NOMO-1 (cell line): ENCODE data around the gene FDPS.
A peak's percentile ranks its signal among the peaks of the same experiment; 100 is the strongest.
"Not testable (repeated sequence)": the region's sequence is repeated elsewhere in the genome, so short reads cannot be mapped to it uniquely, and the experiment has no call there.

Experiments
- DNase-seq, 2 experiments: peaks; one replicate each; lab custom pipeline; 2025; ENCODE audit not compliant: unreplicated experiment in 2 of 2; lab: John Stamatoyannopoulos, UW

FDPS gene

GRCh38 chr1:155285063-155285462, 23.6 kb upstream of the FDPS start:
- no peak for DNase-seq

- DNase-seq: no peak
These were observed 23.0 kb upstream of the FDPS start for GRCh38 chr1:155285631-155286044.

- no peak for DNase-seq
These were observed 22.1 kb upstream of the FDPS start for GRCh38 chr1:155286544-155286943.

GRCh38 chr1:155287987-155288543, 20.6 kb upstream of the FDPS start:
- no peak for DNase-seq

- not testable (repeated sequence) for DNase-seq
These were observed 17.7 kb upstream of the FDPS start for GRCh38 chr1:155291006-155291405.

- DNase-seq: no peak
These were observed 15.4 kb upstream of the FDPS start for GRCh38 chr1:155293086-155293749.

- DNase-seq: no peak
These were observed 14.0 kb upstream of the FDPS start for GRCh38 chr1:155294520-155295182.

GRCh38 chr1:155295183-155295941, 13.3 kb upstream of the FDPS start:
- DNase-seq: no peak

GRCh38 chr1:155295942-155296267, 12.8 kb upstream of the FDPS start:
- no peak for DNase-seq

GRCh38 chr1:155296661-155297060, 12.0 kb upstream of the FDPS start:
- no peak for DNase-seq

GRCh38 chr1:155297384-155297783, 11.3 kb upstream of the FDPS start:
- no peak for DNase-seq

- DNase-seq: no peak
These were observed 8.6 kb upstream of the FDPS start for GRCh38 chr1:155300024-155300423.

- no peak for DNase-seq
These were observed 7.9 kb upstream of the FDPS start for GRCh38 chr1:155300553-155301329.

GRCh38 chr1:155301342-155301841, 7.3 kb upstream of the FDPS start, which contains the start of gene PKLR:
Gene PKLR, minus strand, starts transcription at chr1:155301438. Its CDS starts 43 bp downstream, at chr1:155301395.
- no peak for DNase-seq

- no peak for DNase-seq
These were observed 4.1 kb upstream of the FDPS start for GRCh38 chr1:155304558-155305063.

GRCh38 chr1:155305881-155306391, 2.7 kb upstream of the FDPS start:
- DNase-seq: no peak

GRCh38 chr1:155307247-155307740, 1.4 kb upstream of the FDPS start:
- DNase-seq: peak; percentile 53 to 73

- no peak for DNase-seq
These were observed 856 bp downstream of the FDPS start for GRCh38 chr1:155309423-155310021.

GRCh38 chr1:155313261-155313660, 4.6 kb downstream of the FDPS start:
- no peak for DNase-seq

GRCh38 chr1:155316922-155317321, 8.3 kb downstream of the FDPS start:
- DNase-seq: no peak
